GM12865 (cell line): ENCODE results near the gene PSRC1.
"Not testable (repeated sequence)": the region's sequence is repeated elsewhere in the genome, so short reads cannot be mapped to it uniquely, and the experiment has no call there.

Experiments used
- DNase-seq: peaks from one replicate; pipeline ENCODE4 v3.0.0; 2010; ENCODE audit warnings: low read depth
- H3K4me3 ChIP-seq: 2 replicates; pipeline ENCODE4 v1.5.1; 2011; ENCODE audit warnings: mild to moderate bottlenecking, low read depth, low read length, control low read depth
- CTCF ChIP-seq: IDR thresholded peaks from 2 replicates; pipeline ENCODE4 v1.5.1; 2011; ENCODE audit warnings: low read length, control low read depth, low read depth, inconsistent platforms; ENCODE audit not compliant: insufficient read depth; ENCODE audit errors: missing control alignments

PSRC1 gene

GRCh38 chr1:109314795-109315194 lies 31.9 kb upstream of the PSRC1 start:
- no peak overlapping the region for H3K4me3 ChIP-seq
- no peak for TF ChIP-seq CTCF
- DNase-seq: no peak

DNA sequence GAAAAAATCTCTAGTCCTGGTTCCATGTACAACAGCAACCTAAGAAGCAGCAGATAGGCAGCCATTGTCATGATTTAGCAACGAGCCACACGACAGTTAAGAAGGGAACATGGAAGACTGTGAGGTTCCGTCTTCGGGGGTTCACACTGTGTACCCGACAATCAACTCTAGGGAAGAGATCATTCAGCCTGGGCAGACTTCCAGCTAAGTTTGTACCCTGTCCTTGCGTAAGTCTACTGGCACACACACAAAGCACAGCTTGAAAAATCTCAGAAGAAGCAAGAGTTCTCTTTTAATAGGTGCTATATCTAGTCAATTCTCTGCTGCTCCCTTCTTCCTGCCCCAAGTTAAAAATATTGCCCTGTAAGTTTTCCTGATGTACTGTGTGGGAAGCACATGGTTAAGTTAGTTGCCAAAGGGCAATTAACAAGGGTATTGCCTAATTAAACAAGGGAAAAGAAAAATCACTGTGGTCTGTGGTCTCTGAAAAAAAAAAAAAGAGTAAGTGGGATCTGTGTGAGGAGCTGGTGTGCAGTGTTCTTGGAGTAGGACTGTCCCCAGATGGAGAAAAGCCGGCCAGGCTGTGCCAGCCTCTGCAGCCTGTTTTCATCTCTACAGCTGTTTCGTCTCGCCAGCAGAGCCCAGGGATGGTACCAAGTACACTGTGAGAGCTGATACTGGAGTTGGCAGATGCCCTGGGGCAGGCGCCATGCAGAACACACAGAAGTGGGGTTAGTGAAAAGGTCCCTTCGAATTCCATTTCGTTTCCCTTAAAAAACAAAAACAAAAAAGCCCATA lies 30.2 kb upstream of the PSRC1 start:
- DNase-seq: no peak
- no peak for TF ChIP-seq CTCF
- H3K4me3 ChIP-seq: no peak overlapping the region

DNA sequence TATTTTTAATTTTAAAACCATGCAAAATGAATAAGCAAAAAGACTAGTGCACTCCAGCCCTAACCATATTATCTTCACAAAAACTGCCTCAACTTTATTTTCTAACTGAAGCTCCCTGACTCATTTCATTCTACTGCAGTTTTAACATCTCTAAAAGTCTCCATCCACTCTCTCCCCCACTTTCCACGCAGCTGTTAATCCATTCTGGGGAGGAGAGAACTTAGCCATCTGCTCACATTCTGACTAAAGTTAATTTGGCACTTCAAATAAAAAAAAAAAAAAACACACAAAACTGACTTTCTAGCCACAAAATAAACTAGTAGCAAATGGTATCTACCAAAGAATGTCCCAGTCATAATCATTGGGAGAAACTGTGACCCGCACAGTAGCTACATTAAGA lies 29.3 kb upstream of the PSRC1 start:
- no peak for TF ChIP-seq CTCF
- no peak overlapping the region for H3K4me3 ChIP-seq
- DNase-seq: no peak

DNA sequence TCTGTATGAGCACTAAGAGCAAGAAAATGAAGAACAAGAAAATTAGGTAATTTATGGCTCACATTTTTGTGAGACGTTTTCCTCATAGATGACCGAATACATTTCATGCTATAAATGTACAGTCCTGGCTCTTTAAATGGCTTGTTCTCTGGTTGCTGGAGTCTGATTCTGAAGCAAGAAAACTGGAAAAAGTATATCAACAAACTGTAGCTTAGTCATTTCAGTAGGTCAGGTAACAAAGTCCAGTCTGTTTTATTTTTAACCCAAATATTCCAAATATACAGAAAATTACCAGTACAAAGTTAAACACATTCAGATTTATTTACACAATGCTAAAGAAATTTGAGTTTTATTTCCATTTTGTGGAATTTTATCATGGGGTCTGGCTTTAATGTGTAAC lies 26.4 kb upstream of the PSRC1 start:
- H3K4me3 ChIP-seq: no peak overlapping the region
- DNase-seq: no peak
- no peak for TF ChIP-seq CTCF

- no peak for DNase-seq
Measured at GRCh38 chr1:109307274-109308021, 24.5 kb upstream of the PSRC1 start.

GRCh38 chr1:109306832-109307273 lies 23.9 kb upstream of the PSRC1 start, which contains the start of gene MYBPHL:
MYBPHL (minus strand) TSS chr1:109307011; CDS start chr1:109306991, 20 bp downstream.
- no peak for DNase-seq
- H3K4me3 ChIP-seq: no peak within 1 kb of the TSS
- TF ChIP-seq CTCF: no peak

More at GRCh38 chr1:109307274-109308021, 24.5 kb upstream of the PSRC1 start:
- TF ChIP-seq CTCF: no peak
- no peak overlapping the region for H3K4me3 ChIP-seq

GRCh38 chr1:109305991-109306390 lies 23.0 kb upstream of the PSRC1 start:
- not testable (repeated sequence) for H3K4me3 ChIP-seq, DNase-seq
